Fibroblast of lung (primary cell): ENCODE measurements around the gene EPHB1. TPM values are rescaled to one million over a fixed set of nuclear protein-coding genes. Genes with fewer than 3 reads are reported as not detected.

Source experiments
- DNase-seq, 2 donors: peaks; one replicate each; pipeline versions ENCODE4 v3.0.0 to v3.0.0-alpha.2; 2010; ENCODE audit warnings: low read depth in 2 of 2
- H2AFZ ChIP-seq: 2 replicates; pipeline ENCODE4 v1.5.1; 2012; ENCODE audit warnings: low read length, control low read depth, inconsistent platforms
- H3K27ac ChIP-seq: 2 replicates; pipeline ENCODE4 v1.5.1; 2011; ENCODE audit warnings: low read length, control low read depth; ENCODE audit not compliant: insufficient read depth
- H3K27me3 ChIP-seq: 2 replicates; pipeline ENCODE4 v1.5.1; 2011; ENCODE audit warnings: mild to moderate bottlenecking, low read length; ENCODE audit not compliant: control insufficient read depth, insufficient read depth
- H3K36me3 ChIP-seq: 2 replicates; pipeline ENCODE4 v1.5.1; 2011; ENCODE audit warnings: low read length; ENCODE audit not compliant: control insufficient read depth, insufficient read depth
- H3K4me1 ChIP-seq: 2 replicates; pipeline ENCODE4 v1.5.1; 2011; ENCODE audit warnings: low read length; ENCODE audit not compliant: control insufficient read depth, insufficient read depth; ENCODE audit errors: extremely low read depth
- H3K4me2 ChIP-seq: 2 replicates; pipeline ENCODE4 v1.5.1; 2011; ENCODE audit warnings: low read length, control low read depth; ENCODE audit not compliant: insufficient read depth; ENCODE audit errors: extremely low read depth
- H3K4me3 ChIP-seq, 4 experiments: fragments of 200-600 bp in 1 of 4; sonication (generic) in 1 of 4; replicated peaks in 1 of 4; 2 replicates each; pipeline ENCODE4 v1.5.1; 2011 to 2016; ENCODE audit warnings: low read length in 4 of 4, low read depth in 3 of 4, mild to moderate bottlenecking in 3 of 4, control low read depth in 2 of 4, inconsistent platforms in 1 of 4, mixed read lengths in 1 of 4; ENCODE audit not compliant: insufficient read depth in 1 of 4; ENCODE audit errors: control extremely low read depth in 1 of 4
- H3K79me2 ChIP-seq: 2 replicates; pipeline ENCODE4 v1.5.1; 2012; ENCODE audit warnings: mild to moderate bottlenecking, low read length, inconsistent platforms; ENCODE audit not compliant: control insufficient read depth, insufficient read depth
- H3K9ac ChIP-seq: 2 replicates; pipeline ENCODE4 v1.5.1; 2011; ENCODE audit warnings: mild to moderate bottlenecking, low read length, control low read depth; ENCODE audit not compliant: insufficient read depth
- H3K9me3 ChIP-seq: 2 replicates; pipeline ENCODE4 v1.5.1; 2012; ENCODE audit warnings: low read depth, low read length; ENCODE audit not compliant: control insufficient read depth, insufficient read depth
- H4K20me1 ChIP-seq: 2 replicates; pipeline ENCODE4 v1.5.1; 2011; ENCODE audit warnings: low read length; ENCODE audit not compliant: control insufficient read depth, insufficient read depth; ENCODE audit errors: extremely low read depth
- EZH2 ChIP-seq: IDR thresholded peaks from 2 replicates; pipeline ENCODE4 v1.5.1; 2012; ENCODE audit warnings: low read length, control low read depth, mild to moderate bottlenecking; ENCODE audit errors: missing control alignments
- polyA plus RNA-seq, 2 donors: library from polyadenylated mRNA; depleted of rRNA in 1 of 2; stranded (reverse) in 1 of 2; unstranded in 1 of 2; fragments of >200 nt; gene quantifications; 2 replicates each; pipeline ENCODE4 v1.2.1, GENCODE V29; 2011 to 2012; ENCODE audit warnings: missing spikeins in 1 of 2
- total RNA-seq: library from RNA; depleted of rRNA; stranded (reverse); fragments of >200 nt; gene quantifications from 2 replicates; pipeline ENCODE4 v1.2.1, GENCODE V29; 2014
- TF ChIP-seq, protein P1 (sequence below), 2 donors: IDR thresholded peaks in 1 of 2; conservative IDR thresholded peaks in 1 of 2; 1 replicate in 1 of 2; 2 replicates in 1 of 2; pipeline ENCODE4 v1.5.1; 2011 to 2012; ENCODE audit warnings: low read length in 2 of 2, control low read depth in 1 of 2, inconsistent platforms in 1 of 2, low read depth in 1 of 2, mild to moderate bottlenecking in 1 of 2

Gene EPHB1
- total and polyA plus RNA-seq, 2 donors (not counting 1 experiment from before 2014, with no cell fraction given): 0.14 to 0.50 TPM

DNA sequence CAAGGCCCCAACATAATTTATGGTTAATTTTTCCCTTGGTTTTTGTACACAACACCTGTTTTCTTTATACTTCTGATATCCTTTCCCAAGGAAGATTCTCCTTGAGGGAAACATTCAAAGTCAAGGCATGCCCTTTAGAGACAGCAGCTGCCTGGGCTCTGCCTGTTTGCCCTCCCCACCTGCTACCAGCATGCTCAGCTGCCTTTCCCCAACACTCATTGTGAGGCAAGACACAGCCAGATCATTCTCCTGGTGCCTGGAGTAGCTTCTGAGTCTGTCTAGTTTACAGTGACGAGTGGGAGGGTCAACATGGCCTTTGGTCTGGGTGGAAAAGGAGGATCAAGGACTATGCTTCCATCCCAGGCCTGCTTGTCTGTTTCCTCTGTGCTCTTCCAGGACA lies 132.5 kb downstream of the EPHB1 start:
- Histone ChIP-seq H3K27me3 (no peaks in the 10 kb centered on the region), H3K79me2 (no peaks in the 10 kb centered on the region), H4K20me1 (no peaks in the 10 kb centered on the region), H3K4me2 (no peak overlapping the region), H3K27ac (no peak overlapping the region), H3K36me3 (no peaks in the 10 kb centered on the region), H3K9ac (no peak overlapping the region), H3K4me3 (no peak overlapping the region), H3K9me3 (no peaks in the 10 kb centered on the region), H3K4me1 (no peaks in the 10 kb centered on the region), H2AFZ (no peak overlapping the region)
- no peak for DNase-seq
- TF ChIP-seq EZH2: no peak
- TF ChIP-seq, protein P1, sequence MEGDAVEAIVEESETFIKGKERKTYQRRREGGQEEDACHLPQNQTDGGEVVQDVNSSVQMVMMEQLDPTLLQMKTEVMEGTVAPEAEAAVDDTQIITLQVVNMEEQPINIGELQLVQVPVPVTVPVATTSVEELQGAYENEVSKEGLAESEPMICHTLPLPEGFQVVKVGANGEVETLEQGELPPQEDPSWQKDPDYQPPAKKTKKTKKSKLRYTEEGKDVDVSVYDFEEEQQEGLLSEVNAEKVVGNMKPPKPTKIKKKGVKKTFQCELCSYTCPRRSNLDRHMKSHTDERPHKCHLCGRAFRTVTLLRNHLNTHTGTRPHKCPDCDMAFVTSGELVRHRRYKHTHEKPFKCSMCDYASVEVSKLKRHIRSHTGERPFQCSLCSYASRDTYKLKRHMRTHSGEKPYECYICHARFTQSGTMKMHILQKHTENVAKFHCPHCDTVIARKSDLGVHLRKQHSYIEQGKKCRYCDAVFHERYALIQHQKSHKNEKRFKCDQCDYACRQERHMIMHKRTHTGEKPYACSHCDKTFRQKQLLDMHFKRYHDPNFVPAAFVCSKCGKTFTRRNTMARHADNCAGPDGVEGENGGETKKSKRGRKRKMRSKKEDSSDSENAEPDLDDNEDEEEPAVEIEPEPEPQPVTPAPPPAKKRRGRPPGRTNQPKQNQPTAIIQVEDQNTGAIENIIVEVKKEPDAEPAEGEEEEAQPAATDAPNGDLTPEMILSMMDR (conservative IDR thresholded peaks at IDR 0.05 in 1 of 2, IDR thresholded peaks at IDR 0.05 in 1 of 2; ENCODE audit: low read depth in 1 of 2, low read length in 2 of 2): no peak

DNA sequence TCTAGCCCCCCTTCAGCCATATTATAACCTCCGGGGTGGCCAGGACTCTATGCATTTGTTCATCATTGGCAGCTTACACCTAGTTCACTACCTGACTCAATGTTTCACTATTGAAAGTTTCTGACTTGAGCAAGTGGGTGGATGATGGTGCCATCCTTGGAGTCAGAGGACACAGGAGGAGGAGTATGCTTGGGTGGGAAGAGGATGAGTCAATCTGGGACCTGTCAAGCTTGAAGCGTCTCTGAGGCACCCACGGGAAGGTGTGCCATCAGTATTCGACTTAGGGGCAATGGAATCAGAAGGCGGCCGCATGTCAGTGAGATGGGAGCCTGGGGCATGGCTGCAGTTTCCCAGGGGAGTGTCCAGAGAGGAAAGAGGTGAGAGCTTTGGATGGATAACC lies 133.3 kb downstream of the EPHB1 start:
- no peaks in the 10 kb centered on the region for H3K9me3 ChIP-seq
- DNase-seq: no peak
- no peak overlapping the region for H3K9ac ChIP-seq
- no peak for TF ChIP-seq EZH2
- H2AFZ ChIP-seq: no peak overlapping the region
- H4K20me1 ChIP-seq: no peaks in the 10 kb centered on the region
- H3K79me2 ChIP-seq: no peaks in the 10 kb centered on the region
- H3K4me1 ChIP-seq: no peaks in the 10 kb centered on the region
- no peaks in the 10 kb centered on the region for H3K27me3 ChIP-seq
- no peak overlapping the region for H3K27ac ChIP-seq
- no peak overlapping the region for H3K4me2 ChIP-seq
- no peaks in the 10 kb centered on the region for H3K36me3 ChIP-seq
- H3K4me3 ChIP-seq: no peak overlapping the region

DNA sequence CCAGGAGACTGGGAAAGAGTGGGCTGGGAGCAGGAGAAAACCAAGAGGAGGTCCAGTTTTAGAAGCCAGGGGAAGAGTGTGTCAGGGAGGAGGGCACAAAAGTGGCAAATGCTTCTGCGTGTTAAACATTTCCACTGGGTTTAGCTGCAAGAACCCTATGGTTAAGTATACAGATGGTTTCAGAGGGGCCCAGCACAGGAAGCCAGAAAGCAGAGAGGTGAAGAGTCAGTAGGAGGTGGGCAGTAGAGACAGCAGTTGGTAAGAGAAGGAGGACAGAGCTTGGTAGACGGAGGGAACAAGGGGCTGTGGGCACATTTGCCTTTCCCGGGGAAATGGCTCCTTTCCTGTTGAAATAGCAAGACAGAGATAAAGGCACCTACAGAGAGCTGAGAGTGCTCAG lies 133.8 kb downstream of the EPHB1 start:
- no peaks in the 10 kb centered on the region for H3K4me1 ChIP-seq
- H3K9ac ChIP-seq: no peak overlapping the region
- no peaks in the 10 kb centered on the region for H3K36me3 ChIP-seq
- H3K9me3 ChIP-seq: no peaks in the 10 kb centered on the region
- H4K20me1 ChIP-seq: no peaks in the 10 kb centered on the region
- no peak overlapping the region for H3K4me3 ChIP-seq
- no peak for DNase-seq
- no peak overlapping the region for H3K27ac ChIP-seq
- no peaks in the 10 kb centered on the region for H3K79me2 ChIP-seq
- H3K4me2 ChIP-seq: no peak overlapping the region
- no peak overlapping the region for H2AFZ ChIP-seq
- TF ChIP-seq, protein P1 (conservative IDR thresholded peaks at IDR 0.05 in 1 of 2, IDR thresholded peaks at IDR 0.05 in 1 of 2; ENCODE audit: low read depth in 1 of 2, low read length in 2 of 2): no peak
- no peak for TF ChIP-seq EZH2
- no peaks in the 10 kb centered on the region for H3K27me3 ChIP-seq

DNA sequence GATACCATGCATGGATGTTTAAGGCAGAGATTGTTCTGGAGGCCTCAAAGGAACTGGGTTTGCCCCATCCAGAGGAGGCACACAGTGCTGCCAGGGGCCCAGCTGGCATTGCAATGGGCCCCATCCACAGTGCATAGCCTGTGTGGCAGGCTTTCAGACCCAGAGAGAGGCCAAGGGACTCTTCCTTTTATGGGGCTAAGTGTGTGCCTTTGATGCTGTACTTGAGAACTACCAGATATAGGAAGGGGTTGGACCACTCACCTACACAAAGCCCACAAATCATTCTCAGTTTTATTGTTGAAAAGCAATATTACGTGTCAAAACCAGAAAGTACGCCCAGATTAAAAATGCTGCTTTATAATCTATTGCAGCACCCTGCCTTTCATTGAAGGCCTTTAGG lies 134.9 kb downstream of the EPHB1 start:
- TF ChIP-seq, protein P1 (conservative IDR thresholded peaks at IDR 0.05 in 1 of 2, IDR thresholded peaks at IDR 0.05 in 1 of 2; ENCODE audit: low read depth in 1 of 2, low read length in 2 of 2): no peak
- no peak for TF ChIP-seq EZH2
- Histone ChIP-seq H3K9me3 (no peaks in the 10 kb centered on the region), H2AFZ (no peak overlapping the region), H3K36me3 (no peaks in the 10 kb centered on the region), H3K27ac (no peak overlapping the region), H3K79me2 (no peaks in the 10 kb centered on the region), H3K27me3 (no peaks in the 10 kb centered on the region), H3K9ac (no peak overlapping the region), H3K4me1 (no peaks in the 10 kb centered on the region), H3K4me3 (no peak overlapping the region), H4K20me1 (no peaks in the 10 kb centered on the region), H3K4me2 (no peak overlapping the region)
- no peak for DNase-seq
